GM21717 (cell line): ENCODE data around the gene SCP2.
"Not testable (repeated sequence)": the region's sequence is repeated elsewhere in the genome, so short reads cannot be mapped to it uniquely, and the experiment has no call there.

Source experiments
- ATAC-seq: cut with Tn5 transposase; IDR thresholded peaks from one replicate; pipeline ENCODE4 v1.9.1; 2021; ENCODE audit warnings: mild to moderate bottlenecking, moderate library complexity; ENCODE audit not compliant: unreplicated experiment

SCP2 gene

GRCh38 chr1:52963101-52963500 lies 36.0 kb downstream of the SCP2 start:
- no peak for ATAC-seq

- no peak for ATAC-seq
These were observed 40.6 kb downstream of the SCP2 start for GRCh38 chr1:52967666-52968065.

GRCh38 chr1:52969234-52969633 lies 42.2 kb downstream of the SCP2 start:
- ATAC-seq, result not testable (repeated sequence)

DNA sequence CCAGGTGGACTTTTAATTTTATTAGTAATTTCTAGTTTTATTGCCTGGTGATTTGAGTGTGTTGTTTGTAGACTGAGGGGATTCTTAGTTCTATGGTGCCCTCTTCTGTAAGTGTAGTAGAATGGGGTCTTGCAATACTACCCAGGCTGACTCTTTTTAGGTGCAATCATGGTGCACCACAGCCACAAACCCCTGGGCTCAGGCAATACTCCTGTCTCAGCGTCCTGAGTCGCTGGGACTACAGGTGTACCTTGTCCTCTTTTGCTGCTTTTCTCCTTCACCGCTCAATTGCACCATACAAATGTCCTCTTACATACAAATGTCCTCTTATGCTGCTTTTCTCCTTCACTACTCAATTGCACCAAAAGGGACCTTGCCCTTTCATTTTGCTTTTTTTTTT lies 43.1 kb downstream of the SCP2 start:
- ATAC-seq, result no peak

DNA sequence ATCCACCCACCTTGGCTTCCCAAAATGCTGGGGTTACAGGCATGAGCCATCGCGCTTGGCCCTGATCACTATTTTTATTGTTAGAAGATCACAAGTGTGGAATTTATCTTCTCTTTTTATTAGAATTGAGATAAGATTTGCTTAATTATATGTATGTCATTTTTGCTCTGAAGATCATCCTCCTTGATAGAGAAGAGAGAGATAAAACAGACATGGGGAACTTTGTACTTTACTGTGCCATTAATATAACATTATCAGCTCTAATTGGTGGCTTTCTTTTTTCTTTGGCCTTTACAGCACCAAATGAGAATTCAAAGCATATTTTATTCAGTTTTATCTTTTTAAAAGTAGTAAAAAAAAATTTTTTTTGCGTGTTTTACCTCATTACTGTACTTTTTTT lies 46.8 kb downstream of the SCP2 start:
- ATAC-seq, result no peak

DNA sequence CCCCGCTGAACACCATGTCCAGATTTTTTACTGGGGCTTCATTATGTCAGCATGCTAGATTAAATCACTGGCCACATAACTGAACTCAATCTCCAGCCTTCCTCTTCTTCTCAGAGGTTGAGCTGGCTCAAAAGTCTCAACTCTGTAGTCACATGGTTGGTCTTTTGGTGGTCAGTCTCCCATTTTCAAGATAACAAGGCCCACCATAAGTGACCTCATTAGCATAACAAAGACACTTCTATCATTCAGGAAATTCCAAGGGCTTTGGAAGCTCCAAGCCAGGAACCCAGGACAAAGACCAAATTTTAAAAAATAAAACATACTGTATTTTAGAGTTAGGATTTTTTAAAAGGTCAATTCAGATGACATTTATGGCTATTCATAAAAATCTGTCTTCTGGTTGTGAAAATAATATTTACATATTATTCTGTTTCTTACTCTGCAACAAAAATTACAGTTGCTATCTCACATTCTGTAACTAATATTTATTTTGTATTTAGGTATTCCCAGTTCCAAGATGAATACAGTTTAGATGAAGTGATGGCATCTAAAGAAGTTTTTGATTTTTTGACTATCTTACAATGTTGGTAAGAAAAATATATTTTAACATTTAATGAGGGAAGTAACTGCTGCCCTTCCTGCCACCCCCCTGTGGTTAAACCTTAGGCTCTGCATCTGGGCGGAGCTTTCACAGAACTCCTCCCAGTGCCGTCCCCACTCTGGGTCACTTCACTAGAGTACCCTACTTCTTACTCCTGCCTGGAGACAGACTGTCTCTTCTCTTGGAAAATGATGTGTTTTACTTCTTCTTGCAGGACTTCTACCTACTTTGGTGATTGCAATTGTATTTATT lies 49.3 kb downstream of the SCP2 start:
- ATAC-seq, result no peak

GRCh38 chr1:52978045-52978444 lies 51.0 kb downstream of the SCP2 start:
- ATAC-seq, result no peak

DNA sequence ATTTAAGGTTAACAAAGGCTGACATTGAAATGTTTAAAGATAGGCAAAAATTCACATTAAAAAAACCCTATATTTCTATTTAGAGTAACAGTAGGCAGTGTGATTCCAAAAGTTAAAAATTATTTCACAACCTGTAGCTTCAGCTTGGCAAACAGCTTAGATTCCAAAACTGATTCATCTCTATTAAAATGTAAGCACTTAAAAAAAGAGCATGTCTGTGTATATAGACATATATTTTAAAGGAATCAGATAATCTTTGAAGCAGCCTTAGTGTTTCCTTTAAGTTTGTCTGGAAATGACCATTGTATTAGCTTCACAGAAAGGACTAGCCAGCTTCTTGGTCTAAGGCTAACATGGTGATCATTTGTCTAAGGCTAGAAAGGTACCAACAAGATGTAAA lies 65.7 kb downstream of the SCP2 start:
- ATAC-seq, result not testable (repeated sequence)

- ATAC-seq, result no peak
These were observed 67.6 kb downstream of the SCP2 start for GRCh38 chr1:52994656-52995055.

GRCh38 chr1:52996653-52997052 lies 69.6 kb downstream of the SCP2 start:
- no peak for ATAC-seq

- no peak for ATAC-seq
These were observed 74.1 kb downstream of the SCP2 start for GRCh38 chr1:53001128-53001527.

- not testable (repeated sequence) for ATAC-seq
These were observed 79.5 kb downstream of the SCP2 start for GRCh38 chr1:53006612-53007011.

DNA sequence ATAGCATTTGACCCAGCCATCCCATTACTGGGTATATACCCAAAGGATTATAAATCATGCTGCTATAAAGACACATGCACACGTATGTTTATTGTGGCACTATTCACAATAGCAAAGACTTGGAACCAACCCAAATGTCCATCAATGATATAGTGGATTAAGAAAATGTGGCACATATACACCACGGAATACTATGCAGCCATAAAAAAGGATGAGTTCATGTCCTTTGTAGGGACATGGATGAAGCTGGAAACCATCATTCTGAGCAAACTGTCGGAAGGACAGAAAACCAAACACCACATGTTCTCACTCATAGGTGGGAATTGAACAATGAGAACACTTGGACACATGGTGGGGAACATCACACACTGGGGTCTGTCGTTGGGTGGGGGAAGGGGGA lies 83.2 kb downstream of the SCP2 start:
- not testable (repeated sequence) for ATAC-seq

GRCh38 chr1:53011175-53011574 lies 84.1 kb downstream of the SCP2 start:
- ATAC-seq, result no peak

DNA sequence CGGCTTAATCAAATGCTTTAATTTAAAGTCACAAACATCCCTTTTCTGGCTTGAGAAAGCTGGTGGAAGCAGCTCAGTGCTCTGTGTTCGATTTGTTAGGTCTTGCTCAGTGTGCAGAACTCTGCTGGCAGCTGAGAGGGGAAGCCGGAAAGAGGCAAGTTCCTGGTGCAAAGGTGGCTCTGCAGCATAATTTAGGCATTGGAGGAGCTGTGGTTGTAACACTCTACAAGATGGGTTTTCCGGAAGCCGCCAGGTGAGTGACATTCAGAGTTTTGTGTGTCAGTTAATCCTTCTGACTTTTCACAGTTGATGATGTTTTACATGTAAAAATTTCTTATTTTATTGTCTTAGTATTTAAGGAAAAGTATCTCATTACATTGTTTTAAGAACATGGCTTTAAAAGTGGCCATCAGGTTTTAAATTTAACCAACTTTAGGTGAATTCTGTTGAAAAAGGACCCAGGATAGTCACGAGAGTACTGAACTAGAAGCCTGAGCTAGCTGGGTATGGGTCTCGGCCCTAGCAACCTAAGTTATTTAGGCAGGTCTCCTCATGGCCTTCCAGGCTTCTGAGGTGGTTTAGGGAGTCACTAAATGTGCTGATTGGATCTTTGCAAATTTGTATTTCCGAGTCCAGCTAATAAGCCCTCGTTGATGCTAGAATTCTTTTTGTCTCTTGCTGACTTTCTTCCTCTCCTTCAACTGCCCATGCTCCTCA lies 87.9 kb downstream of the SCP2 start:
- ATAC-seq, result no peak

DNA sequence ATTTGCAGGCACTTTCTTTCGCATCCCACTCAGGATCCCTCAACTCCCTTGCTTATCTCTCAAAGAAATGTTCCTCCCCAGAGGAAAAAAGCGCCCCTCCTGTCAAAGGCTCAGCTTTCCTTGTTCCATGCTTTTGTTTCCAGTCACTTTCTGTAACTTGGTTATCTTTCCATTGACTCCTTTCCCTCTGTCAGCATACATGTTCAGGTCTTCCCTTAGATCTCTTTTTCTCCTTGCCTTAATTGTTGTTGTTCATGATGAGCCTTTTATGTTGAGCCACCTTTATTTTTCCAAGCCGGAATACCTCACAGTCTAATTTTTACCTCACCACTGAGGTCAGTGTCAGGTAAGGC lies 88.4 kb downstream of the SCP2 start:
- no peak for ATAC-seq

GRCh38 chr1:53016705-53017104 lies 89.6 kb downstream of the SCP2 start:
- ATAC-seq, result no peak

DNA sequence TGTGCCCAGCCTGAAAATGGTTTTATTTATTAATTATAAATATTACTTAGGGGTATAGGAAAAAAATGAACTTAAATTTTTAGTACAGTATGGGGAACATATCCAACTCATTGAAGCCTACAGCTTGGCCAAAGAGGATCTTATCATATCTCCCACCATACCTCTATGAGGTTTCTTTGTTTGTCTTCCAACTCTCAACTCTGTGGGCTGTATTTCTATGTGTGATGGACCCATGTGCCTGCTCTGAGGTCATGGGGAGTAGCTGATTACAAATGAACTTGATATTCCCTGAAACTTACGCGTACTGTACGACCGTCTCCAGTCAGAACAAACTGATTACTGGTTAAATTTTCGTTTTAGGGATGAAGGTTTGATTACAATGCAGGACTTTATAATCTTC lies 93.5 kb downstream of the SCP2 start:
- no peak for ATAC-seq

DNA sequence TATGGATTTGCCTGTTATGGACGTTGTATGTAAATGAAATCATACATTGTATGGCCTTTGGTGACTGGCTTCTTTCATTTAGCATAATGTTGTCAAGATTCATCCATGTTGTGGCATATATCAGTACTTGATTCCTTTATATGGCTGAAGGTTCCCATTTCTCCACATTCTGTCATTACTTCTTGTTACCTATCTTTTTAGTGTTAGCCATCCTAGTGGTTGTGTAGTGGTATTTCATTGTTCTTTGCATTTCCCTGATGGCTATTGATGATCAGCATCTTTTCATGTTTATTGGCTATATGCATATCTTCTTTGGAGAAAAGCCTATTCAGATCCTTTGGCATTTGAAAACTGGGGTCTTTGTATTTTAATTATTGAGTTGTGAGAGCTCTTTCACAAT lies 95.1 kb downstream of the SCP2 start:
- ATAC-seq, result no peak

DNA sequence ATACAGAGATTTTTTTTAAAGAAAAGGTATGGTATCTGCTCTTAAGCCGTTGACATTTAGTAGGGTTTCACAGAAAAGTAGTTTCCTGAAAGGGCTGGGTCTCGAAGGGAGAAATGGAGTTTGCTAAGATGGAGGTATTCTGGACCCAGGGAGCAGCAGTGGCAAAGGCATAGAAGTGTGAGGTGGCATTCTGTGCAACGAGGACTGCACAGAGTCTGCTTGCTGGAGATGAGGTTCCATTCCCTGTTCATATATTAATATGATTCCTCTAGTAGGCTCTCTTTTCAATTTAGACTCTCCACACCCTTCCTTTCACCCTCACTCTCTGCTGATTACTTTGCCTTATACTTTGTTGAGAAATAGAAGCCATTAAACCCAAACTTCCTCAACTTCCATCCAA lies 96.5 kb downstream of the SCP2 start:
- ATAC-seq, result no peak

GRCh38 chr1:53024117-53024516 lies 97.0 kb downstream of the SCP2 start:
- no peak for ATAC-seq

- no peak for ATAC-seq
These were observed 98.1 kb downstream of the SCP2 start for GRCh38 chr1:53025034-53025768.
